ENCODE data around the gene CAPSL. TPM values are rescaled to one million over a fixed set of nuclear protein-coding genes. Genes with fewer than 3 reads are reported as not detected.

The CAPSL gene
- total RNA-seq, 4 donors from 2014 or later = not detected

DNA sequence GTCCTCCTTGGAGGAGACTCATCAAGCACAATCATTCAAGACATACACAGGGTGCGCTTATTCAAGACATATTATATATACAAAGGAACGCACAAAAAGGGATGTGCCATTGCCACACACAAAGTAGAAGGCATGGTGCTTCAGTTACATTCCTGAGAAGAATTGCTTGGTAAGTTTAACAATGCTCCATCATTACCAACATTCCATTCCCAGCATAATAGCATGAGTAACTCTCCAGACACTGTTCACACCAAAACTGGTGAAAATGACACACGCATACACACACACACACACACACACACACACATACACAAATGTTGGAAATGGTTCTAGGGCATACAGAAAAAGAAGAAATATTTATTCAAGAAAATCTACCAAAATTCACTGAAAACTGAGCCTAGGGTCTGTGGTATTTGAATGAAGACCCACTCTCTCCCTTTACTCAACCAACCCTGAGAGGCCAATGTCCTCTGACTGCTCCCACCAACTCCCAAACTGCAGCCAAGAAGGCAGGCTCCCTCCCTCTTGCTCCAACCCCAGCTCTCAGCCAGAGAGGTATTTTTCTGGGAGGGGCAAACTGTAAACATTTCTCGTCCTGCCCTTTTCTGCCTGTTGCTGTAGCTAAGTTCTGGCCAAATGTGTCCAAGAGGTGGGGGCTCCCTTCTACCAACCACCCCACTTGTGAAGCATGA, 32.9 kb upstream of the CAPSL start:
- WGBS, 2 donors = 74 to 84% methylated on average over 4 of the region's 4 CpGs
- H3K27ac ChIP-seq = no peak overlapping the region
- DNase-seq = no peak
- intact Hi-C loops (cut with DNase I) = no loop called here
- H3K27me3 ChIP-seq = no peaks in the 10 kb centered on the region
- H3K4me3 ChIP-seq = no peak overlapping the region
- H3K9me3 ChIP-seq = no peaks in the 10 kb centered on the region
- no peaks in the 10 kb centered on the region for H3K36me3 ChIP-seq
- H3K4me1 ChIP-seq = no peaks in the 10 kb centered on the region
- TF ChIP-seq, protein P1, sequence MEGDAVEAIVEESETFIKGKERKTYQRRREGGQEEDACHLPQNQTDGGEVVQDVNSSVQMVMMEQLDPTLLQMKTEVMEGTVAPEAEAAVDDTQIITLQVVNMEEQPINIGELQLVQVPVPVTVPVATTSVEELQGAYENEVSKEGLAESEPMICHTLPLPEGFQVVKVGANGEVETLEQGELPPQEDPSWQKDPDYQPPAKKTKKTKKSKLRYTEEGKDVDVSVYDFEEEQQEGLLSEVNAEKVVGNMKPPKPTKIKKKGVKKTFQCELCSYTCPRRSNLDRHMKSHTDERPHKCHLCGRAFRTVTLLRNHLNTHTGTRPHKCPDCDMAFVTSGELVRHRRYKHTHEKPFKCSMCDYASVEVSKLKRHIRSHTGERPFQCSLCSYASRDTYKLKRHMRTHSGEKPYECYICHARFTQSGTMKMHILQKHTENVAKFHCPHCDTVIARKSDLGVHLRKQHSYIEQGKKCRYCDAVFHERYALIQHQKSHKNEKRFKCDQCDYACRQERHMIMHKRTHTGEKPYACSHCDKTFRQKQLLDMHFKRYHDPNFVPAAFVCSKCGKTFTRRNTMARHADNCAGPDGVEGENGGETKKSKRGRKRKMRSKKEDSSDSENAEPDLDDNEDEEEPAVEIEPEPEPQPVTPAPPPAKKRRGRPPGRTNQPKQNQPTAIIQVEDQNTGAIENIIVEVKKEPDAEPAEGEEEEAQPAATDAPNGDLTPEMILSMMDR (IDR thresholded peaks at IDR 0.05) = no peak
- no peak for TF ChIP-seq POLR2A (IDR thresholded peaks at IDR 0.05)

DNA sequence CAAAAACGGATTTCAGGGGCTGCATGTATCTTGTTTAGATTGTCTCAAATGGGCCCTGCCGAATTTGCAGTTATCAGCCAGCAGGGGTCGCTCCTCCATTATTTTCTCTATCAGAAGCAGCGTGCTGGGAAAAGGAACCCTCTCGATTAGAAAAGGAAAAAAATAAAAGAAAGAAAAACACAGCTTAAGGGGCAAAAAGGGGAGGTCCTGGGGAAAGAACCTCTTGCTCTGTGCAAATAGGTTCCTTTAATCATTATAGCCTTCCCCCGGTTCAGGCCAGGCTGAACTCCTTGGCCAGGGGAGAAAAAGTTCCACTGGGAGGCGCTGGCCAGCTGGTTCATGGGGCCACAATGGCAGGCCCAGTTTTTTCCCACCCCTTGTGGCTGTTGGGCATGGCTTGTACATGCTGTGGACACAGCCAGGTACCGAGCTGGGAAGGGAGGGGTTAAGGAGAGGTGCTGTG, 25.0 kb upstream of the CAPSL start:
- Histone ChIP-seq H3K4me3 (no peak overlapping the region), H3K9me3 (peaks cover 0 to 4% (median 0%) of the 10 kb centered on the region in 3 donors), H3K27ac (no peak overlapping the region), H3K4me1 (no peaks in the 10 kb centered on the region), H3K36me3 (no peaks in the 10 kb centered on the region), H3K27me3 (peaks cover 0 to 9% (median 0%) of the 10 kb centered on the region in 4 donors)
- intact Hi-C loops (cut with DNase I) = no loop called here
- TF ChIP-seq, protein P1 (IDR thresholded peaks at IDR 0.05) = peak in 3 of 6 experiments; percentile 14 to 55 (median 18)
- no peak for TF ChIP-seq POLR2A (IDR thresholded peaks at IDR 0.05)
- 43 to 47% methylated on average over 7 of the region's 8 CpGs for WGBS, 2 donors
- no peak for DNase-seq

DNA sequence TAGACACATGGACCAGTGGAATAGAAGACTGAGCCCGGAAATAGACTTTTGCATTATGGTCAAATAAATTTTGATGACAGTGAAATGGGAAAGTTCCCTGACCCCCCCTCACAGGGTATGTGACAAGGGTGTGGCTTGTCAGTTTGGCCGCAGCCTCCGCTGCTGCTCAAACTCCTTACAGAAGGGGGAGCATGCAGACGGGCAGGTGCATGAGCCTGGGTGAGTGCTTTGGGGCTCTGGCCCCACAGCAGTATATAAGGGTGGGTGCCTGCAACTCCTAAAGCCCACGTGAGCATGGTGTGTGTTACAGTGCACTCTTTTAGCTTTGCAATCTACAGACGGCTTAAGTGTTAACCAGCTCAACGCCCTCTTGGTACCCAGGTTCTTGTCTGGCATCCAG, 21.9 kb upstream of the CAPSL start:
- intact Hi-C loops (cut with DNase I) = no loop called here
- 60 to 71% methylated on average over 6 to 7 of the region's 7 CpGs for WGBS, 2 donors

DNA sequence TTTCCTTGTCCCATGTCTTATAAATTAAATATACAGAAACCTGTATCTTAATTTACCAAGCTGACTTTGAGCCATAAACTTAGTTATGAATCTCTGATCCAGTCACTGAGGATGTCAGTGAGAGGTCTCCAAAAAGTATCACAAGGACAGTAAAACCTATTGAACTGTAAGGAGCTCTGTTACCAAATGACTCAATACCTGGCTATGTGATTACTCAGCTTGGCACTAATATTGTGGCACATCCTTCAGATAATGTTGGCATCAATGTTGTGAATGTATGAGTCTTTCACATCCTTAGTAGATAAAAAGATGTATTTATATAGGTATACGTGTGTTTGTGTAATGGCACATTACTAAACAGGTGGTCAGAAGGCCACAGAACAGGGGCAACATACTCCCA, 18.0 kb upstream of the CAPSL start:
- Histone ChIP-seq H3K27ac (no peak overlapping the region), H3K36me3 (no peaks in the 10 kb centered on the region), H3K4me1 (no peaks in the 10 kb centered on the region), H3K4me3 (no peak overlapping the region), H3K27me3 (peaks cover 0 to 18% (median 0%) of the 10 kb centered on the region in 4 donors), H3K9me3 (no peaks in the 10 kb centered on the region)
- TF ChIP-seq, protein P1 (IDR thresholded peaks at IDR 0.05) = no peak
- no peak for TF ChIP-seq POLR2A (IDR thresholded peaks at IDR 0.05)
- DNase-seq = no peak
- intact Hi-C loops (cut with DNase I) = no loop called here
- 64 to 73% methylated on average over 1 of the region's 1 CpG for WGBS, 2 donors

More for the DNA sequence above, 21.9 kb upstream of the CAPSL start:
- Histone ChIP-seq H3K4me3 (no peak overlapping the region), H3K27ac (no peak overlapping the region), H3K9me3 (peaks cover 0 to 4% (median 0%) of the 10 kb centered on the region in 3 donors), H3K36me3 (no peaks in the 10 kb centered on the region), H3K27me3 (peaks cover 0 to 12% (median 0%) of the 10 kb centered on the region in 4 donors), H3K4me1 (no peaks in the 10 kb centered on the region)
- DNase-seq = no peak
- no peak for TF ChIP-seq POLR2A (IDR thresholded peaks at IDR 0.05)
- TF ChIP-seq, protein P1 (IDR thresholded peaks at IDR 0.05) = no peak

DNA sequence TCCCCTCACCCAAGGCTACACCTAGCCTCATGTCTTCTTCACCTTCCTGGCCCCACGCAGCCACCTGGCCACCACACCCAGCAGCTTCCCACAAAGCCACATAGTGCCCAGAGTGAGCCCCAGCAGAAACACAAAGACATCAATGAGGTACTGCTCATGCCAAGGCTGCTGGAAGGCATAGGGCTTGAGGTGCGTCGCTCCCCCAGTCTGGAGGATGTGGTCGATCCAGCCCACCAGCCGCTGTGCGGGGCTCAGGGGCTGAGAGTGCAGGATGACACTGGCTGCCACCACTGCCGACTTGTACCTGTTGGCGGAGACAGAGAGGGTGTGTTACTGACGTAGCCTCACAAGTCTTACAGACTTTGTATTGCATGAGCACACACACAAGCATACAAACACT, 15.8 kb upstream of the CAPSL start:
- Histone ChIP-seq H3K9me3 (no peaks in the 10 kb centered on the region), H3K27ac (no peak overlapping the region), H3K4me3 (no peak overlapping the region), H3K27me3 (peaks cover 0 to 18% (median 0%) of the 10 kb centered on the region in 4 donors), H3K4me1 (no peaks in the 10 kb centered on the region), H3K36me3 (no peaks in the 10 kb centered on the region)
- intact Hi-C loops (cut with DNase I) = no loop called here
- 54 to 75% methylated on average over 9 of the region's 9 CpGs for WGBS, 2 donors
- DNase-seq = no peak
- TF ChIP-seq, protein P1 (IDR thresholded peaks at IDR 0.05) = no peak
- no peak for TF ChIP-seq POLR2A (IDR thresholded peaks at IDR 0.05)

Data from esophagus squamous epithelium (tissue), 5 donors.